ENCODE data around the gene HNRNPCL4. TPM values are rescaled to one million over a fixed set of nuclear protein-coding genes. Genes with fewer than 3 reads are reported as not detected.
"Not testable (repeated sequence)": the region's sequence is repeated elsewhere in the genome, so short reads cannot be mapped to it uniquely, and the experiment has no call there.

The HNRNPCL4 gene
- polyA plus RNA-seq, 1 donor (not counting 4 experiments of a cell fraction or from before 2014, with no cell fraction given) = not detected

DNA sequence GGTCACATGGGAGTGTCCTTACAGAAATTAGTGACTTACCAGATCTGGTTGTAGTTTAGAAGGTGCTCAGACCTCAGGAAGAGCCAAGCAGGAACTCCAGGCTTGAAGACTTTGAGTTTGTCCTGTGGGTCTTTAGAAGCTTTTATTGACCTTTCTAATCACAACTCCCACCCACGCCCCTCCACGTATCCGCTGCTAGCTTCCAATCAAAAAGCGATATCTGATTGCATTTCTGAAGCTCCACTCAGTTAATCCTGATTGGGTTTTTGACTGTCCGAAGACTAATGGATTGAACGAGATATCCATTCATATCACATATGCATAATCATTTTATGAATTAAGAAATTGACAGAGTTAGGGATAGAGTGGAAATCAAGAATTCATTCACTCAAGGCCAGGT is 48.7 kb downstream of the HNRNPCL4 start, which contains the start of gene HNRNPCL2:
TSS of gene HNRNPCL2 (minus strand) at position 101 of the 400 bp plus-strand sequence. CDS start 454 bp downstream, outside the sequence.
- H3K27ac ChIP-seq (ENCODE audit: control insufficient read depth, insufficient read depth, low read length); DNase-seq (ENCODE audit: low read depth, low spot score); dilution Hi-C loops (cut with MboI; ENCODE audit: extremely low pct_ligation_motif_present, low sequenced_read_pairs); H3K9me3 ChIP-seq (ENCODE audit: control insufficient read depth, low read depth, low read length); H3K9ac ChIP-seq (ENCODE audit: control insufficient read depth, extremely low read depth, insufficient read depth, low read length); H3K9me1 ChIP-seq (ENCODE audit: control insufficient read depth, extremely low read depth, insufficient read depth, low read length); H3K4me1 ChIP-seq (ENCODE audit: control insufficient read depth, extremely low read depth, insufficient read depth, low read length); H3K27me3 ChIP-seq (ENCODE audit: control insufficient read depth, extremely low read depth, insufficient read depth, low read length); H3K79me2 ChIP-seq (ENCODE audit: control insufficient read depth, insufficient read depth, low read length); H3K36me3 ChIP-seq (ENCODE audit: control insufficient read depth in 2 of 2, extremely low read depth in 1 of 2, insufficient read depth in 2 of 2, low read length in 2 of 2); H4K20me1 ChIP-seq (ENCODE audit: control insufficient read depth, extremely low read depth, insufficient read depth, low read length); H2AFZ ChIP-seq (ENCODE audit: control insufficient read depth, low read length); H3K4me2 ChIP-seq (ENCODE audit: control insufficient read depth, extremely low read depth, insufficient read depth, low read depth, low read length); H3K4me3 ChIP-seq (ENCODE audit: control insufficient read depth in 2 of 3, extremely low read depth in 1 of 3, insufficient read depth in 2 of 3, low read depth in 1 of 3, low read length in 3 of 3); FAIRE-seq: not testable (repeated sequence)

Other genes starting within 250 kb of the HNRNPCL4 start
- not detected in 3 replicates for gene PRAMEF7, start 249.0 kb downstream of the HNRNPCL4 start, polyA plus RNA-seq
- gene PRAMEF6, start 218.1 kb downstream of the HNRNPCL4 start, polyA plus RNA-seq = not detected in 3 replicates
- not detected in 3 replicates for gene PRAMEF27, start 109.1 kb downstream of the HNRNPCL4 start, polyA plus RNA-seq
- not detected in 3 replicates for gene HNRNPCL3, start 104.9 kb downstream of the HNRNPCL4 start, polyA plus RNA-seq
- gene PRAMEF25, start 94.9 kb downstream of the HNRNPCL4 start, polyA plus RNA-seq = not detected in 3 replicates
- gene HNRNPCL2, start 48.8 kb downstream of the HNRNPCL4 start, polyA plus RNA-seq = not detected in 3 replicates
- gene PRAMEF26, start 9.6 kb downstream of the HNRNPCL4 start, polyA plus RNA-seq = not detected in 3 replicates
- gene PRAMEF9, start 6.2 kb upstream of the HNRNPCL4 start, polyA plus RNA-seq = not detected in 3 replicates
- not detected in 3 replicates for gene PRAMEF13, start 35.8 kb upstream of the HNRNPCL4 start, polyA plus RNA-seq
- gene PRAMEF18, start 60.5 kb upstream of the HNRNPCL4 start, polyA plus RNA-seq = not detected in 3 replicates
- gene PRAMEF5, start 88.6 kb upstream of the HNRNPCL4 start, polyA plus RNA-seq = not detected in 3 replicates
- not detected in 3 replicates for gene PRAMEF8, start 119.5 kb upstream of the HNRNPCL4 start, polyA plus RNA-seq
- gene PRAMEF33, start 137.9 kb upstream of the HNRNPCL4 start, polyA plus RNA-seq = not detected in 3 replicates
- gene PRAMEF15, start 149.9 kb upstream of the HNRNPCL4 start, polyA plus RNA-seq = not detected in 3 replicates
- gene PRAMEF14, start 181.5 kb upstream of the HNRNPCL4 start, polyA plus RNA-seq = not detected in 3 replicates
- gene PRAMEF19, start 206.3 kb upstream of the HNRNPCL4 start, polyA plus RNA-seq = not detected in 3 replicates
- not detected in 3 replicates for gene PRAMEF17, start 224.0 kb upstream of the HNRNPCL4 start, polyA plus RNA-seq
- gene PRAMEF20, start 244.8 kb upstream of the HNRNPCL4 start, polyA plus RNA-seq = not detected in 3 replicates

Data from keratinocyte (primary cell).